Chondrocyte (in vitro differentiated cells): ENCODE measurements around the gene LRRC49. TPM values are rescaled to one million over a fixed set of nuclear protein-coding genes. Genes with fewer than 3 reads are reported as not detected.
A peak's percentile ranks its signal among the peaks of the same experiment; 100 is the strongest.

Experiments
- DNase-seq: peaks from one replicate; pipeline ENCODE4 v3.0.0; 2021; ENCODE audit warnings: mixed read lengths, low spot score
- H3K27ac Mint-ChIP-seq: one replicate; pipeline ENCODE4 v1.8.0; 2021; ENCODE audit warnings: mild to moderate bottlenecking, moderate library complexity, mixed read lengths; ENCODE audit not compliant: unreplicated experiment
- H3K27me3 Mint-ChIP-seq: 2 replicates; pipeline ENCODE4 v1.8.0; 2021; ENCODE audit warnings: low read depth, mixed read lengths
- H3K36me3 Mint-ChIP-seq: 2 replicates; pipeline ENCODE4 v1.8.0; 2021; ENCODE audit warnings: low read depth, mixed read lengths
- H3K4me1 Mint-ChIP-seq: 2 replicates; pipeline ENCODE4 v1.8.0; 2021; ENCODE audit warnings: low read depth, mild to moderate bottlenecking, mixed read lengths
- H3K4me3 Mint-ChIP-seq: one replicate; pipeline ENCODE4 v1.8.0; 2021; ENCODE audit warnings: mild to moderate bottlenecking, moderate library complexity, mixed read lengths; ENCODE audit not compliant: unreplicated experiment
- H3K9me3 Mint-ChIP-seq: 2 replicates; pipeline ENCODE4 v1.8.0; 2021; ENCODE audit warnings: low read depth, mixed read lengths
- total RNA-seq: library from RNA; stranded (reverse); gene quantifications from 3 replicates; pipeline ENCODE4 v1.2.1, GENCODE V29; 2021
- TF ChIP-seq, protein P1 (sequence below): fragments of 200-600 bp; sonication (generic); IDR thresholded peaks from 2 replicates; pipeline ENCODE4 v1.5.0; 2021; ENCODE audit warnings: antibody characterized with exemption, mild to moderate bottlenecking, moderate library complexity

Gene LRRC49
- total RNA-seq, 1 donor from 2014 or later = 8.8 TPM

DNA sequence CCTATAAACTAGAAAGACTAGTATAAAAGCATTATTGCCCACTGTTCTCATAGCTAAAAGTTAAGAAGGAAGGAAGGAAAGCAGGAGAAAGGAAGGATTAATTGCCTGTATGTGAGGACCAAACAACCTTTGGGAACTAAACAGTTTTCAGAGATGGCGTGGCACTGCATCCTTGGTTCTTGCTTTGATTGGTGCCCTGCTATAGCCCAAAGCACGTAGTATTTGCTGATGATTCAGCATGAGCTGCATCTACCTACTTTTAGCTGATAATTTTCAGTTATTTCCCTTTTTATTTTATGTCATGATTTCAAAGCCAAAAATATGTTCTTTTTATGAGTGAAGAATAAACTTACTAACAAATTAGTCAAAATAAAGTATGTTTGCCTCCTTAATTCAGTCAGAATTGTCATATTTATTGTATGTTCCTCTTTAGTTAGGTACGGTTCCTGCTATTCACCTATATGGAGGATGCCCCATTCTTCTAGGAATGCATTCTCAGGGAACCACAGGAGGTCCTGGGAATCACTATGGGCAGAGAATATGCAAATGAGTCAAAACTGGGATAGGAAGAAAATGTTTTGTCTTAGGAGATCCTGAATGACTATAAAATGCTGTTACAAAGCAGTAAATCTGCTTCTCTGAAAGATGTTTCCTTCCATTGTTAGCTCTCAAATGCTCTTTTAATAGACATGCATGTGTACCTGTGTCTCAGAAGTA is 157.2 kb downstream of the LRRC49 start:
- Mint-ChIP-seq H3K36me3 (no peaks in the 10 kb centered on the region), H3K27me3 (no peaks in the 10 kb centered on the region), H3K4me3 (no peak overlapping the region), H3K27ac (peak overlapping the region; percentile 90), H3K4me1 (peaks cover 40% of the 10 kb centered on the region), H3K9me3 (peaks cover 9% of the 10 kb centered on the region)
- no peak for DNase-seq
- TF ChIP-seq, protein P1, sequence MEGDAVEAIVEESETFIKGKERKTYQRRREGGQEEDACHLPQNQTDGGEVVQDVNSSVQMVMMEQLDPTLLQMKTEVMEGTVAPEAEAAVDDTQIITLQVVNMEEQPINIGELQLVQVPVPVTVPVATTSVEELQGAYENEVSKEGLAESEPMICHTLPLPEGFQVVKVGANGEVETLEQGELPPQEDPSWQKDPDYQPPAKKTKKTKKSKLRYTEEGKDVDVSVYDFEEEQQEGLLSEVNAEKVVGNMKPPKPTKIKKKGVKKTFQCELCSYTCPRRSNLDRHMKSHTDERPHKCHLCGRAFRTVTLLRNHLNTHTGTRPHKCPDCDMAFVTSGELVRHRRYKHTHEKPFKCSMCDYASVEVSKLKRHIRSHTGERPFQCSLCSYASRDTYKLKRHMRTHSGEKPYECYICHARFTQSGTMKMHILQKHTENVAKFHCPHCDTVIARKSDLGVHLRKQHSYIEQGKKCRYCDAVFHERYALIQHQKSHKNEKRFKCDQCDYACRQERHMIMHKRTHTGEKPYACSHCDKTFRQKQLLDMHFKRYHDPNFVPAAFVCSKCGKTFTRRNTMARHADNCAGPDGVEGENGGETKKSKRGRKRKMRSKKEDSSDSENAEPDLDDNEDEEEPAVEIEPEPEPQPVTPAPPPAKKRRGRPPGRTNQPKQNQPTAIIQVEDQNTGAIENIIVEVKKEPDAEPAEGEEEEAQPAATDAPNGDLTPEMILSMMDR = no peak

DNA sequence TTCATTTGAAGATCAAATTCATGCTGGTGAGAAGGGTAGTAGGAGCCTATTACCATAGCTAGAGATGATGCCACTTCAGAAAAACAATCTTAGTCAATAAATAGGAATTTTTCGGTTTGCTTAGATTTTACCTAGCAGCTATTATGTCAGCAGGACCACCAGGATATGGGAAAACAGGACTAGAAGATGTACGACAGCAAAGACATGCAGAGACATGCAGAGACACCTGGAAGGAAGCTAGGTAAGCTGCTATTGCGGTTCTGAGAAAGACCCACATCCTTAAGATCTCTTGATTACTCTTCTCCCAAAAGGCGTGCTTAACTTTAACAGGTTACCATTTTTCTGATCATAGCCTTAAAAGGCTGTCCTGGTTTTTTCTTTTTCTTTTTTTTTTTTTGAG is 157.8 kb downstream of the LRRC49 start:
- Mint-ChIP-seq H3K27ac (no peak overlapping the region), H3K27me3 (no peaks in the 10 kb centered on the region), H3K36me3 (no peaks in the 10 kb centered on the region), H3K4me3 (no peak overlapping the region), H3K4me1 (peaks cover 44% of the 10 kb centered on the region), H3K9me3 (peaks cover 9% of the 10 kb centered on the region)
- no peak for DNase-seq
- TF ChIP-seq, protein P1 = no peak

DNA sequence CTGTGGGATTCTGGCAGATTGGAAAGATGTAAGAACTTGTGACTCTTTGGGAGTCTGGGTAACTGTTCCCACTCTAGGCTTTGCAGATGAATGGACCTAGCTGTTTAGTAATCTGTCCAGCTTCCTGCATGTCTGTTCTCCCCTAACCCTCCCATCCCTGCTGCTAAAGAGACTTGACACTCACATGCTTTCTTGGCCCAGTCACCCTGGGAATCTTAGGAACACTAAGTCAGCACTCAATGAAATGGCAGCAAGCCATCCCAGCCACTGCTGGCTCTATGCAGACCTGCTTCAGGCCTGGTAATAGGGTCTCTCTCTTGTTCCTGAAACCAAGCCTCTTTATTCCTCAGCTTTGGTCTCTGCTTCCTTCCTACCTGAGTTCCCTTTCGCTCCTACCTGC is 158.9 kb downstream of the LRRC49 start:
- TF ChIP-seq, protein P1 = no peak
- Mint-ChIP-seq H3K27me3 (no peaks in the 10 kb centered on the region), H3K27ac (peak overlapping the region; percentile 60), H3K4me3 (no peak overlapping the region), H3K36me3 (no peaks in the 10 kb centered on the region), H3K9me3 (peaks cover 8% of the 10 kb centered on the region), H3K4me1 (peaks cover 50% of the 10 kb centered on the region)
- no peak for DNase-seq

DNA sequence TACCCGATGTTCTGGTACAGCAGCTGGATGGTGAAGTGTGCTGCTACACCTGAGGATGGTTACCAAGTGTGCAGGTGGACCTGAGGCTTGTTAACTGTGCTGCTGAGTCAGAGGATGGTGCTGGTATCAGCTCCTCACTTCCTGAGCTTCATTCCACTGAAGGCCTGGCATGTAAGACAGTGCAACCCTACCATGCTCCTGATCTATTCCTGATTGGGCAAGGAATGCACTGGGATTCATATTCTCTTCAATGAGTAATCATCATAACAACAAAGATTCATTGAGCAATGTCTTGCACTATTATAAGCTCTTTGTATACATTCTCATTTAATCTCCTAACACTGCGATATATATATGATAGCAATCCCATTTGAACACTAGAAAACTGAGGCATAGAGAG is 159.7 kb downstream of the LRRC49 start:
- Mint-ChIP-seq H3K4me1 (peaks cover 50% of the 10 kb centered on the region), H3K9me3 (peaks cover under 1% of the 10 kb centered on the region), H3K36me3 (no peaks in the 10 kb centered on the region), H3K27me3 (no peaks in the 10 kb centered on the region), H3K4me3 (no peak overlapping the region), H3K27ac (no peak overlapping the region)
- TF ChIP-seq, protein P1 = no peak
- DNase-seq = no peak

DNA sequence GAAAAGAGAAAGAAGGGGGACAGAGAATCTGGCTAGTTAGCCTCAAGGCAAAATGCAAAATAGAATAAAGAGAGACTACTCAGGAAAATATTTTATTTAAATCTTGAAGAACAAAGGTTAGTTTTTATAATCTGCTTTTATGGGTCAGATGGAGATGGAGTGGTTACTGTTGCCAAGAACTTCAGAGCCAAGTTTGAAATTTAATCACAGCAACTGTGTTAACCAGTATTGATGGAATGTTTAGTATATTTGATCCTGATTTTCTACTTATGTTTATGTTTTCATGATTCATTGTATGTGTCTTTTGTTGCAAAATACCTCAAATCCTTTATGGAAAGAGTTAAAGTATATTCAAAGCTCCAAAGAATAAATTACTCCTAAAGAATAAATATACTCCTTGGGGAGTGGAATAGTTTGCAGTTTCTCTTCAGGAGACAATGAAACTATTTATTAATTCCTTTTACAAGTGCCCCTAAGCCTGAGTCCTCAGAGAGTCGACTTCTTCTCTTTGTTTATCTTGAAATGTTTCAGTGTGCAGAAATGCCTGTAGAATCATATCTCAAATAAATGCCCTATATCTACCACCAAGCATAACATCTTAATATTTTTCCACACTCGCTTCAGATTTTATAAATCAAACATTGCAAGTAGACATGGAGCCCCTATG is 161.8 kb downstream of the LRRC49 start:
- TF ChIP-seq, protein P1 = no peak
- Mint-ChIP-seq H3K36me3 (peaks cover 1% of the 10 kb centered on the region), H3K4me1 (peaks cover 39% of the 10 kb centered on the region), H3K4me3 (no peak overlapping the region), H3K27ac (peak overlapping the region; percentile 7), H3K27me3 (no peaks in the 10 kb centered on the region), H3K9me3 (peaks cover 9% of the 10 kb centered on the region)
- DNase-seq = no peak
